Measurements from ENCODE around the gene RPTN. TPM values are rescaled to one million over a fixed set of nuclear protein-coding genes. Genes with fewer than 3 reads are reported as not detected.

Gene RPTN
- total RNA-seq, 1 experiment from 2014 or later, result not detected

DNA sequence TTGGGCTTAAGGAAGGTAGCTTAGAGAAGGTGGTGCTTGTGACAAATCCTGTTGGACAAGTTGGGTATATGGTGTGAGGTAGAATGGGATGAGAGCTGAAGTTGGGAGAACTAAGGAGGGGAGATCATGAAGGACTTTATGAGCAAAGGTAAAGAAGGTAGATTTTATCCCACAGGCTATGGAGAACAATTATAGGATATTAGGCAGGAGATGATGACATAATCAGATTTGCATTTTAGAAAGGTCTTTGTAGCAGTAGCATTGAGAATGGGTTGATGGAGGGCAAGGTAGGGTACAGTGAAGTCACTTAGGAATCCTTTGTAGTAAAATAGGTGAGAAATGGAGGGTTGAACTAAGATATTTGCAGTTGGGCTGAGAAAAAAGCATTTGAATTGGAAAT, 28.8 kb downstream of the RPTN start (continued):
- TF ChIP-seq ZBTB33 (IDR thresholded peaks at IDR 0.05; ENCODE audit: extremely low read depth, insufficient replicate concordance, low read length) (no peak), ZNF274 (IDR thresholded peaks at IDR 0.05; ENCODE audit: low read depth, low read length) (no peak), POLR2A (IDR thresholded peaks at IDR 0.05; ENCODE audit: borderline replicate concordance, extremely low read depth, insufficient read depth, insufficient read length) (no peak)
- TF ChIP-seq, protein P1, sequence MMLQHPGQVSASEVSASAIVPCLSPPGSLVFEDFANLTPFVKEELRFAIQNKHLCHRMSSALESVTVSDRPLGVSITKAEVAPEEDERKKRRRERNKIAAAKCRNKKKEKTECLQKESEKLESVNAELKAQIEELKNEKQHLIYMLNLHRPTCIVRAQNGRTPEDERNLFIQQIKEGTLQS (IDR thresholded peaks at IDR 0.05), result no peak

DNA sequence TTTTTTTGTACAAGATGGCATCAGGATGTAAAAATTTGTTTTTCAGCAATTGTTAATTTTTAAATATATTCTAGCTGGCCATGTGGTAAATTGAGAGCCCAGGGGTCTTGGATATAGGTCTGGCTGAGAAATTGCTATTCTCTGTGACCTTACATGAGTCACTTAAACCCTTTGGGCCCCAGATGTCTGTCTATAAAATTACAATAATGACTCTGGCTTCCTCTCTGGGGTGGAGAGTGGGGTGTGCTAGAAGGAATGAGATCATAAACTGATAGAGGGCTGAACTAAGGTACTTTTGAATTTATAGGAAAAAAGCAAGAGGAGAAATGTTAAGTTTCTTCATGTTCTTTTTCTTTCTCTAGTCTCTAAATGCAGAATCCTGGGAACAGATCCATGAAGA, 31.4 kb downstream of the RPTN start:
- H3K27me3 ChIP-seq (ENCODE audit: insufficient read depth, low read length), result peaks cover 34% of the 10 kb centered on the region
- no peak overlapping the region for H3K4me3 ChIP-seq (replicated peaks in 1 of 2; ENCODE audit: low read depth in 1 of 2, low read length in 2 of 2)
- H3K79me2 ChIP-seq (ENCODE audit: insufficient read depth, low read length), result no peaks in the 10 kb centered on the region
- ChIA-PET CTCF (no interaction called here), POLR2A (no interaction called here), RAD21 (ENCODE audit: low non-redundant PET in 1 of 2, low total read pairs in 2 of 2, uncharacterized antibody in 2 of 2, unreplicated experiment in 2 of 2) (no interaction called here)
- H3K9me2 ChIP-seq (ENCODE audit: insufficient read depth), result no peaks in the 10 kb centered on the region
- ATAC-seq, result no peak
- H3K36me3 ChIP-seq (ENCODE audit: control insufficient read depth in 1 of 2, insufficient read depth in 2 of 2, low read length in 2 of 2), result no peaks in the 10 kb centered on the region
- H3K9me3 ChIP-seq (ENCODE audit: control insufficient read depth in 1 of 2, insufficient read depth in 1 of 2, low read depth in 1 of 2, low read length in 2 of 2), result no peaks in the 10 kb centered on the region
- no peak overlapping the region for H2AFZ ChIP-seq (ENCODE audit: low read depth, low read length, poor library complexity, severe bottlenecking)
- no peaks in the 10 kb centered on the region for H4K20me1 ChIP-seq (ENCODE audit: insufficient read depth)
- no peaks in the 10 kb centered on the region for H3K4me1 ChIP-seq (ENCODE audit: control insufficient read depth in 1 of 2, insufficient read depth in 2 of 2, low read length in 2 of 2)
- no TSS peak for BruUV-seq (replicated peaks)
- H3K9ac ChIP-seq (ENCODE audit: low read length), result no peak overlapping the region
- no peak for DNase-seq (ENCODE audit: low read depth, low spot score)
- H3K4me2 ChIP-seq (ENCODE audit: low read length), result no peak overlapping the region
- TF ChIP-seq SP1 (IDR thresholded peaks at IDR 0.05; ENCODE audit: low read depth) (no peak), REST (IDR thresholded peaks at IDR 0.05; ENCODE audit: low read depth) (no peak), POLR2A (IDR thresholded peaks at IDR 0.05; ENCODE audit: borderline replicate concordance, extremely low read depth, insufficient read depth, insufficient read length) (no peak), ZBTB33 (IDR thresholded peaks at IDR 0.05; ENCODE audit: extremely low read depth, insufficient replicate concordance, low read length) (no peak), EZH2 (IDR thresholded peaks at IDR 0.05) (no peak), ELF1 (IDR thresholded peaks at IDR 0.05; ENCODE audit: borderline replicate concordance, low read depth) (no peak), SIN3A (IDR thresholded peaks at IDR 0.05; ENCODE audit: low read depth) (no peak)
- TF ChIP-seq, protein P2, sequence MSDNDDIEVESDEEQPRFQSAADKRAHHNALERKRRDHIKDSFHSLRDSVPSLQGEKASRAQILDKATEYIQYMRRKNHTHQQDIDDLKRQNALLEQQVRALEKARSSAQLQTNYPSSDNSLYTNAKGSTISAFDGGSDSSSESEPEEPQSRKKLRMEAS (IDR thresholded peaks at IDR 0.05), result no peak
- H3K27ac ChIP-seq (ENCODE audit: low read depth, low read length), result no peak overlapping the region
- intact Hi-C loops (cut with micrococcal nuclease), result no loop called here
